ENCODE results near the gene GH1.

GRCh38 chr17:63911041-63911635 lies 7.5 kb downstream of the GH1 start, which contains the start of gene CSHL1:
- TF ChIP-seq EP300 (IDR thresholded peaks at IDR 0.05; ENCODE audit: low read depth) (no peak), POLR2A (IDR thresholded peaks at IDR 0.05) (no peak), CTCF (IDR thresholded peaks at IDR 0.05) (no peak)

Measured in transverse colon (tissue), 3 donors.